ENCODE measurements around the gene SMIM7.

GRCh38 chr19:16623576-16623975 is 36.4 kb downstream of the SMIM7 start:
- TF ChIP-seq CTCF (IDR thresholded peaks at IDR 0.05) (no peak), POLR2A (IDR thresholded peaks at IDR 0.05) (no peak)
